Ishikawa (cell line): ENCODE results near the gene TAF4.

ENCODE experiments used
- EGR1 ChIP-seq: IDR thresholded peaks from 2 replicates; pipeline ENCODE4 v1.6.1; 2012
- EP300 ChIP-seq: IDR thresholded peaks from 2 replicates; pipeline ENCODE4 v1.6.1; 2012; ENCODE audit warnings: borderline replicate concordance
- FOXM1 ChIP-seq: IDR thresholded peaks from 2 replicates; pipeline ENCODE4 v1.6.1; 2012; ENCODE audit warnings: low read depth, borderline replicate concordance
- TEAD4 ChIP-seq: IDR thresholded peaks from 2 replicates; pipeline ENCODE4 v1.6.1; 2012
- TF ChIP-seq, protein P1 (sequence below): IDR thresholded peaks from 2 replicates; pipeline ENCODE4 v1.6.1; 2012

DNA sequence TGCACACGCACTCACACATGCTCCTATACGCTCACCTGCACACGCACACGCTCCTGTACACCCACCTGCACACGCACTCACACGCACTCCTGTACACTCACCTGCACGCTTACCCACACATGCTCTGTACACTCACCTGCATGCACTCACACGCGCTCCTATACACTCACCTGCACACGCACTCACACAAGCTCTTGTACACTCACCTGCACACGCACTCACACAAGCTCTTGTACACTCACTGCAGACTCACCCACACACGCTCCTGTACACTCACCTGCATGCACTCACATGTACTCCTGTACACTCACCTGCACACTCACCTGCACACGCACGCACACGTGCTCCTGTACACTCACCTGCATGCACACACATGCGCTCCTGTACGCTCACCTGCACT is 22.0 kb upstream of the TAF4 start:
- TF ChIP-seq EP300 (no peak), FOXM1 (no peak), TEAD4 (no peak), EGR1 (no peak)
- TF ChIP-seq, protein P1, sequence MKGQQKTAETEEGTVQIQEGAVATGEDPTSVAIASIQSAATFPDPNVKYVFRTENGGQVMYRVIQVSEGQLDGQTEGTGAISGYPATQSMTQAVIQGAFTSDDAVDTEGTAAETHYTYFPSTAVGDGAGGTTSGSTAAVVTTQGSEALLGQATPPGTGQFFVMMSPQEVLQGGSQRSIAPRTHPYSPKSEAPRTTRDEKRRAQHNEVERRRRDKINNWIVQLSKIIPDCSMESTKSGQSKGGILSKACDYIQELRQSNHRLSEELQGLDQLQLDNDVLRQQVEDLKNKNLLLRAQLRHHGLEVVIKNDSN, result no peak
